HEK293 (cell line): ENCODE data around the gene INA.
A peak's percentile ranks its signal among the peaks of the same experiment; 100 is the strongest.

Experiments
- HOXD13 ChIP-seq: sonication (generic); formaldehyde crosslinking; IDR thresholded peaks from 2 replicates; pipeline ENCODE4 v1.8.0; 2022; ENCODE audit warnings: missing genetic modification reagents, borderline replicate concordance
- TCF7L2 ChIP-seq: IDR thresholded peaks from 2 replicates; pipeline ENCODE4 v1.6.1; 2011; ENCODE audit warnings: low read depth, mild to moderate bottlenecking, inconsistent platforms, low read length, moderate library complexity, borderline replicate concordance
- ZBTB20 ChIP-seq: fragments of 450-650 bp; formaldehyde crosslinking; IDR thresholded peaks from 2 replicates; pipeline ENCODE4 v1.5.1; 2016; ENCODE audit warnings: missing biosample characterization, missing genetic modification characterization
- ZNF133 ChIP-seq: fragments of 450-650 bp; formaldehyde crosslinking; IDR thresholded peaks from 2 replicates; pipeline ENCODE4 v1.5.1; 2016; ENCODE audit warnings: missing biosample characterization, missing genetic modification characterization
- ZNF416 ChIP-seq: fragments of 450-650 bp; formaldehyde crosslinking; IDR thresholded peaks from 2 replicates; pipeline ENCODE4 v1.5.1; 2016; ENCODE audit warnings: missing biosample characterization, missing genetic modification characterization
- ZNF623 ChIP-seq: fragments of 450-650 bp; formaldehyde crosslinking; IDR thresholded peaks from 2 replicates; pipeline ENCODE4 v1.5.1; 2016; ENCODE audit warnings: missing biosample characterization, missing genetic modification characterization
- ZNF792 ChIP-seq: fragments of 450-650 bp; formaldehyde crosslinking; IDR thresholded peaks from 2 replicates; pipeline ENCODE4 v1.5.1; 2016; ENCODE audit warnings: missing biosample characterization, missing genetic modification characterization
- TF ChIP-seq, protein P1 (sequence below): fragments of 450-650 bp; formaldehyde crosslinking; IDR thresholded peaks from 2 replicates; pipeline ENCODE4 v1.5.1; 2016; ENCODE audit warnings: missing biosample characterization, missing genetic modification characterization
- TF ChIP-seq, protein P2 (sequence below): IDR thresholded peaks from 2 replicates; pipeline ENCODE4 v1.6.1; 2011; ENCODE audit warnings: mild to moderate bottlenecking, low read depth, low read length, borderline replicate concordance
- TF ChIP-seq, protein P3 (sequence below): fragments of 450-650 bp; formaldehyde crosslinking; conservative IDR thresholded peaks from 2 replicates; pipeline ENCODE4 v1.5.1; 2016; ENCODE audit warnings: low read depth, missing biosample characterization, missing genetic modification characterization
- TF ChIP-seq, protein P4 (sequence below): fragments of 450-650 bp; formaldehyde crosslinking; IDR thresholded peaks from 2 replicates; pipeline ENCODE4 v1.5.1; 2016; ENCODE audit warnings: missing biosample characterization, missing genetic modification characterization, low read depth
- TF ChIP-seq, protein P5 (sequence below): sonication (generic); formaldehyde crosslinking; IDR thresholded peaks from 2 replicates; pipeline ENCODE4 v1.8.1; 2022; ENCODE audit warnings: mild to moderate bottlenecking, moderate library complexity, missing genetic modification reagents
- TF ChIP-seq, protein P6 (sequence below): fragments of 450-650 bp; formaldehyde crosslinking; IDR thresholded peaks from 2 replicates; pipeline ENCODE4 v1.5.1; 2016; ENCODE audit warnings: missing biosample characterization, missing genetic modification characterization
- TF ChIP-seq, protein P7 (sequence below): fragments of 450-650 bp; formaldehyde crosslinking; IDR thresholded peaks from 2 replicates; pipeline ENCODE4 v1.5.1; 2016; ENCODE audit warnings: missing biosample characterization, missing genetic modification characterization

DNA sequence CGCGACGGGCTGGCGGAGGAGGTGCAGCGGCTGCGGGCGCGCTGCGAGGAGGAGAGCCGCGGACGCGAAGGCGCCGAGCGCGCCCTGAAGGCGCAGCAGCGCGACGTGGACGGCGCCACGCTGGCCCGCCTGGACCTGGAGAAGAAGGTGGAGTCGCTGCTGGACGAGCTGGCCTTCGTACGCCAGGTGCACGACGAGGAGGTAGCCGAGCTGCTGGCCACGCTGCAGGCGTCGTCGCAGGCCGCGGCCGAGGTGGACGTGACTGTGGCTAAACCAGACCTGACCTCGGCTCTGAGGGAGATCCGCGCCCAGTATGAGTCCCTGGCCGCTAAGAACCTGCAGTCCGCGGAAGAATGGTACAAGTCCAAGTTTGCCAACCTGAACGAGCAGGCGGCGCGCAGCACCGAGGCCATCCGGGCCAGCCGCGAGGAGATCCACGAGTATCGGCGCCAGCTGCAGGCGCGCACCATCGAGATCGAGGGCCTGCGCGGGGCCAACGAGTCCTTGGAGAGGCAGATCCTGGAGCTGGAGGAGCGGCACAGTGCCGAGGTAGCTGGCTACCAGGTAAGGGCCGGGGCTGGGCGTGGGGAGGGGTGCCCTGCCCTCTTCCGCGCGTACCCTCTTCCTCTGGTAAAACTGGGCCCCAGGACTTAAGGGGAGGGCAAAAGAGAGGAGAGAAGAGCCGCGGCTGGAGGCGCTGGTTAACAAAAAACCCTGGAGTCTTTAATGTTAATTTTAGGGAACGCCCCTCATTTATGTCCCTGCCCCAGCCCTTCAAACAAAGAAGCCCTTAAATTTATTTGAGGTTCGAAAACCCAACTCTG lies 987 bp downstream of the INA start:
- TF ChIP-seq, protein P1, sequence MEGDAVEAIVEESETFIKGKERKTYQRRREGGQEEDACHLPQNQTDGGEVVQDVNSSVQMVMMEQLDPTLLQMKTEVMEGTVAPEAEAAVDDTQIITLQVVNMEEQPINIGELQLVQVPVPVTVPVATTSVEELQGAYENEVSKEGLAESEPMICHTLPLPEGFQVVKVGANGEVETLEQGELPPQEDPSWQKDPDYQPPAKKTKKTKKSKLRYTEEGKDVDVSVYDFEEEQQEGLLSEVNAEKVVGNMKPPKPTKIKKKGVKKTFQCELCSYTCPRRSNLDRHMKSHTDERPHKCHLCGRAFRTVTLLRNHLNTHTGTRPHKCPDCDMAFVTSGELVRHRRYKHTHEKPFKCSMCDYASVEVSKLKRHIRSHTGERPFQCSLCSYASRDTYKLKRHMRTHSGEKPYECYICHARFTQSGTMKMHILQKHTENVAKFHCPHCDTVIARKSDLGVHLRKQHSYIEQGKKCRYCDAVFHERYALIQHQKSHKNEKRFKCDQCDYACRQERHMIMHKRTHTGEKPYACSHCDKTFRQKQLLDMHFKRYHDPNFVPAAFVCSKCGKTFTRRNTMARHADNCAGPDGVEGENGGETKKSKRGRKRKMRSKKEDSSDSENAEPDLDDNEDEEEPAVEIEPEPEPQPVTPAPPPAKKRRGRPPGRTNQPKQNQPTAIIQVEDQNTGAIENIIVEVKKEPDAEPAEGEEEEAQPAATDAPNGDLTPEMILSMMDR (tag by site-specific recombination): no peak
- TF ChIP-seq TCF7L2 (no peak), ZBTB20 (no peak), HOXD13 (no peak), ZNF623 (no peak), ZNF792 (tag by site-specific recombination) (no peak), ZNF133 (tag by site-specific recombination) (no peak), ZNF416 (no peak)
- TF ChIP-seq, protein P2, sequence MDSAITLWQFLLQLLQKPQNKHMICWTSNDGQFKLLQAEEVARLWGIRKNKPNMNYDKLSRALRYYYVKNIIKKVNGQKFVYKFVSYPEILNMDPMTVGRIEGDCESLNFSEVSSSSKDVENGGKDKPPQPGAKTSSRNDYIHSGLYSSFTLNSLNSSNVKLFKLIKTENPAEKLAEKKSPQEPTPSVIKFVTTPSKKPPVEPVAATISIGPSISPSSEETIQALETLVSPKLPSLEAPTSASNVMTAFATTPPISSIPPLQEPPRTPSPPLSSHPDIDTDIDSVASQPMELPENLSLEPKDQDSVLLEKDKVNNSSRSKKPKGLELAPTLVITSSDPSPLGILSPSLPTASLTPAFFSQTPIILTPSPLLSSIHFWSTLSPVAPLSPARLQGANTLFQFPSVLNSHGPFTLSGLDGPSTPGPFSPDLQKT: no peak
- TF ChIP-seq, protein P3, sequence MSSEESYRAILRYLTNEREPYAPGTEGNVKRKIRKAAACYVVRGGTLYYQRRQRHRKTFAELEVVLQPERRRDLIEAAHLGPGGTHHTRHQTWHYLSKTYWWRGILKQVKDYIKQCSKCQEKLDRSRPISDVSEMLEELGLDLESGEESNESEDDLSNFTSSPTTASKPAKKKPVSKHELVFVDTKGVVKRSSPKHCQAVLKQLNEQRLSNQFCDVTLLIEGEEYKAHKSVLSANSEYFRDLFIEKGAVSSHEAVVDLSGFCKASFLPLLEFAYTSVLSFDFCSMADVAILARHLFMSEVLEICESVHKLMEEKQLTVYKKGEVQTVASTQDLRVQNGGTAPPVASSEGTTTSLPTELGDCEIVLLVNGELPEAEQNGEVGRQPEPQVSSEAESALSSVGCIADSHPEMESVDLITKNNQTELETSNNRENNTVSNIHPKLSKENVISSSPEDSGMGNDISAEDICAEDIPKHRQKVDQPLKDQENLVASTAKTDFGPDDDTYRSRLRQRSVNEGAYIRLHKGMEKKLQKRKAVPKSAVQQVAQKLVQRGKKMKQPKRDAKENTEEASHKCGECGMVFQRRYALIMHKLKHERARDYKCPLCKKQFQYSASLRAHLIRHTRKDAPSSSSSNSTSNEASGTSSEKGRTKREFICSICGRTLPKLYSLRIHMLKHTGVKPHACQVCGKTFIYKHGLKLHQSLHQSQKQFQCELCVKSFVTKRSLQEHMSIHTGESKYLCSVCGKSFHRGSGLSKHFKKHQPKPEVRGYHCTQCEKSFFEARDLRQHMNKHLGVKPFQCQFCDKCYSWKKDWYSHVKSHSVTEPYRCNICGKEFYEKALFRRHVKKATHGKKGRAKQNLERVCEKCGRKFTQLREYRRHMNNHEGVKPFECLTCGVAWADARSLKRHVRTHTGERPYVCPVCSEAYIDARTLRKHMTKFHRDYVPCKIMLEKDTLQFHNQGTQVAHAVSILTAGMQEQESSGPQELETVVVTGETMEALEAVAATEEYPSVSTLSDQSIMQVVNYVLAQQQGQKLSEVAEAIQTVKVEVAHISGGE (tag by site-specific recombination): no peak
- TF ChIP-seq, protein P4, sequence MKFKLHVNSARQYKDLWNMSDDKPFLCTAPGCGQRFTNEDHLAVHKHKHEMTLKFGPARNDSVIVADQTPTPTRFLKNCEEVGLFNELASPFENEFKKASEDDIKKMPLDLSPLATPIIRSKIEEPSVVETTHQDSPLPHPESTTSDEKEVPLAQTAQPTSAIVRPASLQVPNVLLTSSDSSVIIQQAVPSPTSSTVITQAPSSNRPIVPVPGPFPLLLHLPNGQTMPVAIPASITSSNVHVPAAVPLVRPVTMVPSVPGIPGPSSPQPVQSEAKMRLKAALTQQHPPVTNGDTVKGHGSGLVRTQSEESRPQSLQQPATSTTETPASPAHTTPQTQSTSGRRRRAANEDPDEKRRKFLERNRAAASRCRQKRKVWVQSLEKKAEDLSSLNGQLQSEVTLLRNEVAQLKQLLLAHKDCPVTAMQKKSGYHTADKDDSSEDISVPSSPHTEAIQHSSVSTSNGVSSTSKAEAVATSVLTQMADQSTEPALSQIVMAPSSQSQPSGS (tag by site-specific recombination): no peak
- TF ChIP-seq, protein P5, sequence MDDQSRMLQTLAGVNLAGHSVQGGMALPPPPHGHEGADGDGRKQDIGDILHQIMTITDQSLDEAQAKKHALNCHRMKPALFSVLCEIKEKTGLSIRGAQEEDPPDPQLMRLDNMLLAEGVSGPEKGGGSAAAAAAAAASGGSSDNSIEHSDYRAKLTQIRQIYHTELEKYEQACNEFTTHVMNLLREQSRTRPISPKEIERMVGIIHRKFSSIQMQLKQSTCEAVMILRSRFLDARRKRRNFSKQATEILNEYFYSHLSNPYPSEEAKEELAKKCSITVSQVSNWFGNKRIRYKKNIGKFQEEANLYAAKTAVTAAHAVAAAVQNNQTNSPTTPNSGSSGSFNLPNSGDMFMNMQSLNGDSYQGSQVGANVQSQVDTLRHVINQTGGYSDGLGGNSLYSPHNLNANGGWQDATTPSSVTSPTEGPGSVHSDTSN (CRISPR knock-in tag): peak; percentile 82; the same call in 1 of the 2 replicates
- TF ChIP-seq, protein P6, sequence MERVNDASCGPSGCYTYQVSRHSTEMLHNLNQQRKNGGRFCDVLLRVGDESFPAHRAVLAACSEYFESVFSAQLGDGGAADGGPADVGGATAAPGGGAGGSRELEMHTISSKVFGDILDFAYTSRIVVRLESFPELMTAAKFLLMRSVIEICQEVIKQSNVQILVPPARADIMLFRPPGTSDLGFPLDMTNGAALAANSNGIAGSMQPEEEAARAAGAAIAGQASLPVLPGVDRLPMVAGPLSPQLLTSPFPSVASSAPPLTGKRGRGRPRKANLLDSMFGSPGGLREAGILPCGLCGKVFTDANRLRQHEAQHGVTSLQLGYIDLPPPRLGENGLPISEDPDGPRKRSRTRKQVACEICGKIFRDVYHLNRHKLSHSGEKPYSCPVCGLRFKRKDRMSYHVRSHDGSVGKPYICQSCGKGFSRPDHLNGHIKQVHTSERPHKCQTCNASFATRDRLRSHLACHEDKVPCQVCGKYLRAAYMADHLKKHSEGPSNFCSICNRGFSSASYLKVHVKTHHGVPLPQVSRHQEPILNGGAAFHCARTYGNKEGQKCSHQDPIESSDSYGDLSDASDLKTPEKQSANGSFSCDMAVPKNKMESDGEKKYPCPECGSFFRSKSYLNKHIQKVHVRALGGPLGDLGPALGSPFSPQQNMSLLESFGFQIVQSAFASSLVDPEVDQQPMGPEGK (tag by site-specific recombination): no peak
- TF ChIP-seq, protein P7, sequence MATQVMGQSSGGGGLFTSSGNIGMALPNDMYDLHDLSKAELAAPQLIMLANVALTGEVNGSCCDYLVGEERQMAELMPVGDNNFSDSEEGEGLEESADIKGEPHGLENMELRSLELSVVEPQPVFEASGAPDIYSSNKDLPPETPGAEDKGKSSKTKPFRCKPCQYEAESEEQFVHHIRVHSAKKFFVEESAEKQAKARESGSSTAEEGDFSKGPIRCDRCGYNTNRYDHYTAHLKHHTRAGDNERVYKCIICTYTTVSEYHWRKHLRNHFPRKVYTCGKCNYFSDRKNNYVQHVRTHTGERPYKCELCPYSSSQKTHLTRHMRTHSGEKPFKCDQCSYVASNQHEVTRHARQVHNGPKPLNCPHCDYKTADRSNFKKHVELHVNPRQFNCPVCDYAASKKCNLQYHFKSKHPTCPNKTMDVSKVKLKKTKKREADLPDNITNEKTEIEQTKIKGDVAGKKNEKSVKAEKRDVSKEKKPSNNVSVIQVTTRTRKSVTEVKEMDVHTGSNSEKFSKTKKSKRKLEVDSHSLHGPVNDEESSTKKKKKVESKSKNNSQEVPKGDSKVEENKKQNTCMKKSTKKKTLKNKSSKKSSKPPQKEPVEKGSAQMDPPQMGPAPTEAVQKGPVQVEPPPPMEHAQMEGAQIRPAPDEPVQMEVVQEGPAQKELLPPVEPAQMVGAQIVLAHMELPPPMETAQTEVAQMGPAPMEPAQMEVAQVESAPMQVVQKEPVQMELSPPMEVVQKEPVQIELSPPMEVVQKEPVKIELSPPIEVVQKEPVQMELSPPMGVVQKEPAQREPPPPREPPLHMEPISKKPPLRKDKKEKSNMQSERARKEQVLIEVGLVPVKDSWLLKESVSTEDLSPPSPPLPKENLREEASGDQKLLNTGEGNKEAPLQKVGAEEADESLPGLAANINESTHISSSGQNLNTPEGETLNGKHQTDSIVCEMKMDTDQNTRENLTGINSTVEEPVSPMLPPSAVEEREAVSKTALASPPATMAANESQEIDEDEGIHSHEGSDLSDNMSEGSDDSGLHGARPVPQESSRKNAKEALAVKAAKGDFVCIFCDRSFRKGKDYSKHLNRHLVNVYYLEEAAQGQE (tag by site-specific recombination): no peak
